Diencephalon (tissue), 1 donor: Measurements from ENCODE around the gene HOMER1. TPM values are rescaled to one million over a fixed set of nuclear protein-coding genes. Genes with fewer than 3 reads are reported as not detected.

Source experiments
- small RNA-seq: library from RNA; depleted of rRNA; stranded (forward); fragments of <200 nt; gene quantifications from one replicate; pipeline ENCODE3, GENCODE V24; 2014
- total RNA-seq: library from RNA; depleted of rRNA; stranded (reverse); fragments of >200 nt; gene quantifications from one replicate; pipeline ENCODE4 v1.2.3, GENCODE V29; 2014

Gene HOMER1
- total RNA-seq: 109 TPM

GRCh38 chr5:79513704-79514390 lies at the start of gene HOMER1:
TSS of gene HOMER1 (minus strand) at chr5:79514134. CDS start at chr5:79512774, 1,360 bp downstream.

Small RNAs within 50 kb of the gene (small RNA-seq; reads per million reads assigned to genes)
- gene RF00019: not detected

Other genes with a start within 250 kb of the HOMER1 start
- 68.7 TPM for gene TENT2, start 98.3 kb upstream of the HOMER1 start, total RNA-seq
- 1.8 TPM for gene CMYA5, start 175.7 kb upstream of the HOMER1 start, total RNA-seq